ENCODE measurements around the gene ADH7. TPM values are rescaled to one million over a fixed set of nuclear protein-coding genes. Genes with fewer than 3 reads are reported as not detected.

The ADH7 gene
- total RNA-seq, 4 donors from 2014 or later = 173 to 420 (median 318) TPM

DNA sequence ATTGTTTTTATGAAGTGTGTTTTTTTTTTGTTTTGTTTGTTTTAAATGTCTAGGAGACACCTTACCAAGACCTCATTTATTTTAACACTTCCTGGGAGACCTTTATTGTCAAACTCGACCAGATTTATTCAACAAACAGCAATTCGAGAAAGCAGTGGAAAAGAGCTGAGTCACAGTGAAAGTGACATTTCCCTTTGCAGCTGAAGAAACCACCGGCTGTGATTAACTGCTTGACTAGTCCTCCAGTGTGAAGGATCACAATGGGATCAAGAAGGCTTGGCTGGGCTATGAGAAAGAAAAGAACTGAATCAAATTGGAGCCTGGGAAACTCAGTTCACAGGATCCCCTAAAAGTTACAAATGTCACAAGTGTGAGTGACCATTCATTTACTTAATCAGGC is 11.9 kb upstream of the ADH7 start:
- no peak for DNase-seq
- no peak for TF ChIP-seq POLR2A (IDR thresholded peaks at IDR 0.05)
- TF ChIP-seq, protein P1, sequence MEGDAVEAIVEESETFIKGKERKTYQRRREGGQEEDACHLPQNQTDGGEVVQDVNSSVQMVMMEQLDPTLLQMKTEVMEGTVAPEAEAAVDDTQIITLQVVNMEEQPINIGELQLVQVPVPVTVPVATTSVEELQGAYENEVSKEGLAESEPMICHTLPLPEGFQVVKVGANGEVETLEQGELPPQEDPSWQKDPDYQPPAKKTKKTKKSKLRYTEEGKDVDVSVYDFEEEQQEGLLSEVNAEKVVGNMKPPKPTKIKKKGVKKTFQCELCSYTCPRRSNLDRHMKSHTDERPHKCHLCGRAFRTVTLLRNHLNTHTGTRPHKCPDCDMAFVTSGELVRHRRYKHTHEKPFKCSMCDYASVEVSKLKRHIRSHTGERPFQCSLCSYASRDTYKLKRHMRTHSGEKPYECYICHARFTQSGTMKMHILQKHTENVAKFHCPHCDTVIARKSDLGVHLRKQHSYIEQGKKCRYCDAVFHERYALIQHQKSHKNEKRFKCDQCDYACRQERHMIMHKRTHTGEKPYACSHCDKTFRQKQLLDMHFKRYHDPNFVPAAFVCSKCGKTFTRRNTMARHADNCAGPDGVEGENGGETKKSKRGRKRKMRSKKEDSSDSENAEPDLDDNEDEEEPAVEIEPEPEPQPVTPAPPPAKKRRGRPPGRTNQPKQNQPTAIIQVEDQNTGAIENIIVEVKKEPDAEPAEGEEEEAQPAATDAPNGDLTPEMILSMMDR (IDR thresholded peaks at IDR 0.05) = no peak
- WGBS, 2 donors = 0% methylated on average over 3 of the region's 3 CpGs

GRCh38 chr4:99438405-99438780 is 3.3 kb upstream of the ADH7 start:
- TF ChIP-seq POLR2A (IDR thresholded peaks at IDR 0.05) = no peak
- TF ChIP-seq, protein P1 (IDR thresholded peaks at IDR 0.05) = no peak
- Histone ChIP-seq H3K36me3 (no peaks in the 10 kb centered on the region), H3K27ac (peak overlapping the region; percentile 84 to 93 (median 90)), H3K27me3 (no peaks in the 10 kb centered on the region), H3K4me3 (peak overlapping the region in 2 of 4 donors; percentile 10 to 17), H3K4me1 (peaks cover 10 to 57% (median 12%) of the 10 kb centered on the region in 3 donors), H3K9me3 (no peaks in the 10 kb centered on the region)
- WGBS, 2 donors = 12 to 47% methylated on average over 4 of the region's 4 CpGs
- peak; percentile 2 for DNase-seq
- intact Hi-C loops (cut with DNase I) = no loop called here

More for the DNA sequence above, 11.9 kb upstream of the ADH7 start:
- intact Hi-C loops (cut with DNase I) = no loop called here
- no peaks in the 10 kb centered on the region for H3K27me3 ChIP-seq
- peaks cover 0 to 8% (median 4%) of the 10 kb centered on the region in 3 donors for H3K9me3 ChIP-seq
- H3K27ac ChIP-seq = peak overlapping the region; percentile 50 to 78 (median 72)
- H3K4me3 ChIP-seq = no peak overlapping the region
- H3K4me1 ChIP-seq = peaks cover 0 to 24% (median 11%) of the 10 kb centered on the region in 3 donors
- no peaks in the 10 kb centered on the region for H3K36me3 ChIP-seq

- peak overlapping the region in 2 of 4 donors; percentile 10 to 17 for H3K4me3 ChIP-seq
- no peaks in the 10 kb centered on the region for H3K27me3 ChIP-seq
- no peaks in the 10 kb centered on the region for H3K9me3 ChIP-seq
- no peaks in the 10 kb centered on the region for H3K36me3 ChIP-seq
- DNase-seq = no peak
- TF ChIP-seq, protein P1 (IDR thresholded peaks at IDR 0.05) = no peak
- TF ChIP-seq POLR2A (IDR thresholded peaks at IDR 0.05) = peak in 1 of 4 donors; percentile 7
- peaks cover 10 to 57% (median 12%) of the 10 kb centered on the region in 3 donors for H3K4me1 ChIP-seq
- H3K27ac ChIP-seq = peak overlapping the region; percentile 84 to 93 (median 90)
- 47 to 49% methylated on average over 5 of the region's 5 CpGs for WGBS, 2 donors
- intact Hi-C loops (cut with DNase I) = no loop called here
Measured at GRCh38 chr4:99437723-99438404, 2.7 kb upstream of the ADH7 start.

DNA sequence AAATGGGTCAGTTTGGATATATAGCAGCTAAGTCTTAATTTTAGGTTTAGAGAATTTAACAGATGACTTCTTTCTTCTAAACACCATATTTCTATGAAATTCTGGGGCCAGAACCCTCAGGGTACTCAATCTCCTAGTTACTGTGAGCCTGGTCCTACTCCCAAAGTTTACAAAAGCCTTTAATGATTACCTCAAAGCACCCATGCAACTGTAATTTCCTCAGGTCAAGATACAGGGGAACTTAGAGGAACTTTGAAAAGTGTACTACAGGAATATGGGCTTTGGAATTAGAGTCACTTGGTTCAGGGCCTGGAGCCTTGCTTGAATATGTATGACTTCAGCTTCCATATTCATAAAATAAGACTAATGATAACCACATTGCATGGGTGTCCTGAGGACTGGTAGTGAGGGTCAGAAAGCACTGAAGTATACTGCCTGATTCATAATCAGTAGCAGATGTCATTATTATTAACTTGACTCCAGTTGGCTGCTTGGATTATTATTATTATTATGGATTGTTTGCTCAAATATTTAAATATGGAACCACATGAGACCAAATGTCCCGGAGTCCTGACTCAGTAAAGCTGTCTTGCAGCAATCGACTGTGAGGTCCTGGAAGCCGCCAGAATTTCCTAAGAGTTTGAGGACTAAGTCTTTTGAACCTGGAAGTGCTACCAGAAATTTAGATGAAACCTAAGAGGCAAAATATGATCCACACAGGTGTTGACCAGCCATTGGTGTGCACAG is 2.0 kb upstream of the ADH7 start:
- WGBS, 2 donors = 42 to 68% methylated on average over 3 of the region's 3 CpGs

More for the DNA sequence above, 2.0 kb upstream of the ADH7 start:
- H3K27me3 ChIP-seq = no peaks in the 10 kb centered on the region
- DNase-seq = no peak
- no peak for TF ChIP-seq POLR2A (IDR thresholded peaks at IDR 0.05)
- TF ChIP-seq, protein P1 (IDR thresholded peaks at IDR 0.05) = no peak
- H3K4me1 ChIP-seq = peaks cover 10 to 57% (median 12%) of the 10 kb centered on the region in 3 donors
- no peaks in the 10 kb centered on the region for H3K36me3 ChIP-seq
- peak overlapping the region; percentile 84 to 93 (median 90) for H3K27ac ChIP-seq
- H3K4me3 ChIP-seq = peak overlapping the region in 1 of 4 donors; percentile 10
- H3K9me3 ChIP-seq = no peaks in the 10 kb centered on the region
- intact Hi-C loops (cut with DNase I) = no loop called here

Data from esophagus squamous epithelium (tissue), 5 donors.